HG03521 (cell line): ENCODE results near the gene RAPGEF2.
A peak's percentile ranks its signal among the peaks of the same experiment; 100 is the strongest.
"Not testable (repeated sequence)": the region's sequence is repeated elsewhere in the genome, so short reads cannot be mapped to it uniquely, and the experiment has no call there.

Experiments
- ATAC-seq: cut with Tn5 transposase; IDR thresholded peaks from one replicate; pipeline ENCODE4 v1.9.1; 2021; ENCODE audit warnings: mild to moderate bottlenecking, moderate library complexity; ENCODE audit not compliant: unreplicated experiment

RAPGEF2 gene

GRCh38 chr4:159355466-159355865, 252.6 kb downstream of the RAPGEF2 start:
- no peak for ATAC-seq

GRCh38 chr4:159357350-159357749, 254.5 kb downstream of the RAPGEF2 start:
- no peak for ATAC-seq

- ATAC-seq: no peak
These were observed 255.3 kb downstream of the RAPGEF2 start for GRCh38 chr4:159358226-159358625.

GRCh38 chr4:159360549-159360948, 257.7 kb downstream of the RAPGEF2 start:
- ATAC-seq: no peak

- no peak for ATAC-seq
These were observed 260.5 kb downstream of the RAPGEF2 start for GRCh38 chr4:159363361-159363760.

GRCh38 chr4:159366966-159367780, 264.3 kb downstream of the RAPGEF2 start:
- ATAC-seq: no peak

GRCh38 chr4:159367781-159368080, 264.9 kb downstream of the RAPGEF2 start:
- peak; percentile 45 for ATAC-seq

GRCh38 chr4:159368320-159368719, 265.4 kb downstream of the RAPGEF2 start:
- no peak for ATAC-seq

GRCh38 chr4:159369256-159369655, 266.4 kb downstream of the RAPGEF2 start:
- ATAC-seq: no peak

- no peak for ATAC-seq
These were observed 267.4 kb downstream of the RAPGEF2 start for GRCh38 chr4:159370286-159370685.

- ATAC-seq: no peak
These were observed 272.1 kb downstream of the RAPGEF2 start for GRCh38 chr4:159374749-159375530.

- no peak for ATAC-seq
These were observed 273.4 kb downstream of the RAPGEF2 start for GRCh38 chr4:159376289-159376688.

- ATAC-seq: no peak
These were observed 275.3 kb downstream of the RAPGEF2 start for GRCh38 chr4:159378056-159378616.

GRCh38 chr4:159379064-159379463, 276.2 kb downstream of the RAPGEF2 start:
- ATAC-seq: not testable (repeated sequence)

- ATAC-seq: no peak
These were observed 277.0 kb downstream of the RAPGEF2 start for GRCh38 chr4:159379836-159380235.

- no peak for ATAC-seq
These were observed 280.1 kb downstream of the RAPGEF2 start for GRCh38 chr4:159382856-159383561.

- ATAC-seq: no peak
These were observed 280.7 kb downstream of the RAPGEF2 start for GRCh38 chr4:159383562-159383931.

GRCh38 chr4:159384017-159384416, 281.1 kb downstream of the RAPGEF2 start:
- no peak for ATAC-seq

- no peak for ATAC-seq
These were observed 281.8 kb downstream of the RAPGEF2 start for GRCh38 chr4:159384632-159385031.

GRCh38 chr4:159386620-159387019, 283.7 kb downstream of the RAPGEF2 start:
- ATAC-seq: no peak

- ATAC-seq: no peak
These were observed 286.9 kb downstream of the RAPGEF2 start for GRCh38 chr4:159389756-159390155.
